GM12892 (cell line): ENCODE results near the gene HOXA7.

Experiments
- POLR2A ChIP-seq: IDR thresholded peaks from 2 replicates; pipeline ENCODE4 v1.6.1; 2011; ENCODE audit warnings: low read depth, low read length, control low read depth
- TAF1 ChIP-seq: IDR thresholded peaks from 2 replicates; pipeline ENCODE4 v1.6.1; 2011; ENCODE audit warnings: low read depth, mild to moderate bottlenecking, control low read depth, low read length, borderline replicate concordance

- TF ChIP-seq POLR2A = no peak
- no peak for TF ChIP-seq TAF1
These were observed 8.3 kb downstream of the HOXA7 start for GRCh38 chr7:27148031-27148755.
